GM12801 (cell line): ENCODE data around the gene COQ8A.

ENCODE experiments used
- CTCF ChIP-seq: IDR thresholded peaks from one replicate; pipeline ENCODE4 v1.5.1; 2011; ENCODE audit warnings: control low read depth; ENCODE audit not compliant: insufficient read length; ENCODE audit errors: extremely low read depth

The COQ8A gene

GRCh38 chr1:226976276-226976977 is 36.3 kb downstream of the COQ8A start:
- no peak for TF ChIP-seq CTCF

GRCh38 chr1:226976978-226977642 is 37.0 kb downstream of the COQ8A start:
- TF ChIP-seq CTCF = no peak

GRCh38 chr1:226977643-226978431 is 37.7 kb downstream of the COQ8A start:
- no peak for TF ChIP-seq CTCF

- no peak for TF ChIP-seq CTCF
Measured at GRCh38 chr1:226978432-226979114, 38.5 kb downstream of the COQ8A start.

- TF ChIP-seq CTCF = no peak
Measured at GRCh38 chr1:226979115-226979516, 39.0 kb downstream of the COQ8A start.

- TF ChIP-seq CTCF = no peak
Measured at GRCh38 chr1:226979517-226980121, 39.5 kb downstream of the COQ8A start.
